HCT116 (cell line): ENCODE measurements around the gene CD58. TPM values are rescaled to one million over a fixed set of nuclear protein-coding genes. Genes with fewer than 3 reads are reported as not detected.

Experiments
- ATAC-seq: fragments of 200-7000 bp; cut with Tn5 transposase; 2 replicates; pipeline ENCODE4 v1.9.1; 2020; ENCODE audit warnings: mild to moderate bottlenecking, moderate library complexity
- BruUV-seq: library from RNA; stranded (reverse); fragments of 400-500 nt; replicated peaks from 2 replicates; lab custom pipeline; 2021; lab: Mats Ljungman, UMichigan
- CTCF ChIA-PET: fragments of 300-600 bp; sonication (Branson Sonifier 250); formaldehyde crosslinking; loops from one replicate; lab custom pipeline; 2021; ENCODE audit warnings: antibody characterized with exemption; lab: Charles Lee
- POLR2A ChIA-PET: fragments of 300-600, 350-600 bp; sonication (Branson Sonifier 250); formaldehyde crosslinking; loops from one replicate; lab custom pipeline; 2021; ENCODE audit warnings: antibody characterized with exemption; lab: Charles Lee
- RAD21 ChIA-PET, 2 experiments: fragments of 300-600 bp; sonication (Branson Sonifier 250); formaldehyde crosslinking; loops; one replicate each; lab custom pipeline; 2023; ENCODE audit warnings: low total read pairs in 2 of 2; ENCODE audit not compliant: uncharacterized antibody in 2 of 2, unreplicated experiment in 2 of 2, low non-redundant PET in 1 of 2; lab: Charles Lee
- DNase-seq: peaks from one replicate; pipeline ENCODE4 v3.0.0-alpha.2; 2010; ENCODE audit warnings: low read depth, low spot score
- H2AFZ ChIP-seq: fragments of 200-600 bp; shearing (Covaris generic), sonication (generic); 2 replicates; pipeline ENCODE4 v1.6.1; 2017; ENCODE audit warnings: low read depth, mixed run types, mixed read lengths, antibody characterized with exemption, low read length; ENCODE audit not compliant: poor library complexity, severe bottlenecking
- H3K27ac ChIP-seq: 2 replicates; pipeline ENCODE4 v1.5.1; 2012; ENCODE audit warnings: low read depth, low read length
- H3K27me3 ChIP-seq: fragments of 200-600 bp; sonication (generic); 2 replicates; pipeline ENCODE4 v1.6.1; 2016; ENCODE audit warnings: mixed run types, low read length, mixed read lengths; ENCODE audit not compliant: insufficient read depth
- H3K36me3 ChIP-seq, 2 experiments: fragments of 200-500 bp in 1 of 2; fragments of 200-600 bp in 1 of 2; sonication (Bioruptor generic) in 1 of 2; sonication (generic) in 1 of 2; 2 replicates each; pipeline versions ENCODE4 v1.5.1 to v1.6.1; 2014 to 2016; ENCODE audit warnings: low read length in 2 of 2, inconsistent platforms in 1 of 2, mixed read lengths in 1 of 2, mixed run types in 1 of 2; ENCODE audit not compliant: insufficient read depth in 2 of 2, control insufficient read depth in 1 of 2
- H3K4me1 ChIP-seq, 2 experiments: fragments of 200-600 bp in 1 of 2; sonication (generic) in 1 of 2; 2 replicates each; pipeline versions ENCODE4 v1.5.1 to v1.6.1; 2012 to 2017; ENCODE audit warnings: low read length in 2 of 2, inconsistent platforms in 1 of 2, mild to moderate bottlenecking in 1 of 2, mixed read lengths in 1 of 2, mixed run types in 1 of 2, moderate library complexity in 1 of 2; ENCODE audit not compliant: insufficient read depth in 2 of 2, control insufficient read depth in 1 of 2
- H3K4me2 ChIP-seq: fragments of 200-600 bp; sonication (generic); 2 replicates; pipeline ENCODE4 v1.6.1; 2017; ENCODE audit warnings: mixed run types, low read length, mixed read lengths
- H3K4me3 ChIP-seq, 2 experiments: fragments of 200-600 bp in 1 of 2; sonication (generic) in 1 of 2; replicated peaks in 1 of 2; 2 replicates each; pipeline ENCODE4 v1.5.1; 2011 to 2016; ENCODE audit warnings: low read length in 2 of 2, control low read depth in 1 of 2, low read depth in 1 of 2, mild to moderate bottlenecking in 1 of 2, mixed read lengths in 1 of 2, mixed run types in 1 of 2
- H3K79me2 ChIP-seq: fragments of 200-600 bp; sonication (generic); 2 replicates; pipeline ENCODE4 v1.6.1; 2017; ENCODE audit warnings: mild to moderate bottlenecking, mixed run types, low read length, moderate library complexity, mixed read lengths; ENCODE audit not compliant: insufficient read depth
- H3K9ac ChIP-seq: fragments of 200-600 bp; sonication (generic); 2 replicates; pipeline ENCODE4 v1.6.1; 2016; ENCODE audit warnings: low read length, mixed read lengths
- H3K9me2 ChIP-seq: fragments of 200-600 bp; sonication (generic), shearing (Covaris generic); 2 replicates; pipeline ENCODE4 v1.6.1; 2017; ENCODE audit warnings: mixed run types, mild to moderate bottlenecking, moderate library complexity; ENCODE audit not compliant: insufficient read depth
- H3K9me3 ChIP-seq, 2 experiments: fragments of 200-500 bp in 1 of 2; fragments of 200-600 bp in 1 of 2; sonication (Bioruptor generic) in 1 of 2; sonication (generic) in 1 of 2; 2 replicates each; pipeline ENCODE4 v1.6.1; 2014 to 2017; ENCODE audit warnings: low read length in 2 of 2, mixed read lengths in 2 of 2, inconsistent platforms in 1 of 2, low read depth in 1 of 2, mild to moderate bottlenecking in 1 of 2, mixed run types in 1 of 2, moderate library complexity in 1 of 2; ENCODE audit not compliant: control insufficient read depth in 1 of 2, insufficient read depth in 1 of 2
- H4K20me1 ChIP-seq: fragments of 200-600 bp; sonication (generic), shearing (Covaris generic); 2 replicates; pipeline ENCODE4 v1.6.1; 2017; ENCODE audit warnings: mixed run types, mild to moderate bottlenecking, moderate library complexity; ENCODE audit not compliant: insufficient read depth
- ATF3 ChIP-seq: IDR thresholded peaks from 2 replicates; pipeline ENCODE4 v1.6.1; 2012
- CBX3 ChIP-seq: IDR thresholded peaks from 2 replicates; pipeline ENCODE4 v1.6.1; 2012; ENCODE audit warnings: low read depth
- CEBPB ChIP-seq: IDR thresholded peaks from 2 replicates; pipeline ENCODE4 v1.6.1; 2012; ENCODE audit warnings: low read depth
- CTCF ChIP-seq, 3 experiments: fragments of 200-600 bp in 1 of 3; sonication (generic) in 1 of 3; IDR thresholded peaks in 2 of 3; conservative IDR thresholded peaks in 1 of 3; 2 replicates each; pipeline ENCODE4 v1.5.1; 2012 to 2017; ENCODE audit warnings: low read depth in 2 of 3, low read length in 2 of 3, antibody characterized with exemption in 1 of 3, borderline replicate concordance in 1 of 3, control low read depth in 1 of 3, mild to moderate bottlenecking in 1 of 3, mixed read lengths in 1 of 3, mixed run types in 1 of 3, moderate library complexity in 1 of 3; ENCODE audit not compliant: insufficient read depth in 1 of 3
- EGR1 ChIP-seq: IDR thresholded peaks from 2 replicates; pipeline ENCODE4 v1.6.1; 2012; ENCODE audit warnings: low read depth
- FOSL1 ChIP-seq: IDR thresholded peaks from 2 replicates; pipeline ENCODE4 v1.6.1; 2012; ENCODE audit warnings: low read depth
- JUND ChIP-seq: IDR thresholded peaks from 2 replicates; pipeline ENCODE4 v1.6.1; 2012
- POLR2AphosphoS5 ChIP-seq: IDR thresholded peaks from 2 replicates; pipeline ENCODE4 v1.6.1; 2011; ENCODE audit warnings: mild to moderate bottlenecking, low read depth, low read length, moderate library complexity
- SP1 ChIP-seq: IDR thresholded peaks from 2 replicates; pipeline ENCODE4 v1.6.1; 2012; ENCODE audit warnings: low read depth
- TCF7L2 ChIP-seq: IDR thresholded peaks from 2 replicates; pipeline ENCODE4 v1.7.0; 2011; ENCODE audit warnings: borderline replicate concordance, inconsistent platforms; ENCODE audit not compliant: insufficient read depth, insufficient read length; ENCODE audit errors: extremely low read depth
- ZFX ChIP-seq: fragments of 450-650 bp; IDR thresholded peaks from 2 replicates; pipeline ENCODE4 v1.6.1; 2017
- intact Hi-C: fragments of 100-400 bp; cut with micrococcal nuclease; formaldehyde crosslinking; loops from 2 replicates; pipeline ENCODE4 v1.10.0; 2022
- total RNA-seq: library from RNA; stranded (reverse); gene quantifications from one replicate; pipeline ENCODE4 v1.2.1, GENCODE V29; 2021; ENCODE audit not compliant: unreplicated experiment

Gene CD58
- total RNA-seq, 1 experiment from 2014 or later, result 18.0 TPM

- TF ChIP-seq CEBPB (peak; percentile 56), TCF7L2 (peak; percentile 59), ZFX (0 out of 2 replicates have a peak, but pooled peaks have one; percentile 14), JUND (peak; percentile 75), FOSL1 (peak; percentile 74), SP1 (peak; percentile 72), POLR2AphosphoS5 (no peak), CTCF (IDR thresholded peaks at IDR 0.05 in 2 of 3, conservative IDR thresholded peaks at IDR 0.05 in 1 of 3; ENCODE audit: borderline replicate concordance in 1 of 3, insufficient read depth in 1 of 3, low read depth in 2 of 3, low read length in 2 of 3) (no peak), ATF3 (no peak), EGR1 (0 out of 2 replicates have a peak, but pooled peaks have one; percentile 33), CBX3 (peak; percentile 27; the same call in 1 of the 2 replicates)
- Histone ChIP-seq H3K4me1 (peaks cover 59 to 66% of the 10 kb centered on the region in 2 experiments), H3K4me3 (peak overlapping the region in 1 of 2 experiments; percentile 26; a peak in 3 of 4 replicates), H3K9ac (peak overlapping the region; percentile 44), H3K27ac (peak overlapping the region; percentile 85), H4K20me1 (no peaks in the 10 kb centered on the region), H3K79me2 (no peaks in the 10 kb centered on the region), H3K9me2 (no peaks in the 10 kb centered on the region), H3K36me3 (no peaks in the 10 kb centered on the region), H2AFZ (no peak overlapping the region), H3K9me3 (no peaks in the 10 kb centered on the region), H3K27me3 (no peaks in the 10 kb centered on the region), H3K4me2 (peak overlapping the region; percentile 69)
- BruUV-seq, result TSS peak; percentile 48
- intact Hi-C loops, result loop anchor here (5.0 to 10.0 kb wide), 4 partner anchors 48 to 546 kb away; partner anchors contain the start of gene CD58
- DNase-seq (peak; percentile 88), ATAC-seq (peak; percentile 81)
- ChIA-PET RAD21 (no interaction called here), POLR2A (no interaction called here), CTCF (interaction anchor here (0.5 to 1.6 kb wide), 4 partner anchors 10 to 370 kb away, joined by 3 to 5 read pairs (median 3); no protein-coding TSS in a partner anchor)
Measured at GRCh38 chr1:116508984-116509980, 61.5 kb downstream of the CD58 start.
